Tibial nerve (tissue), 4 donors: ENCODE data around the gene AGMO. TPM values are rescaled to one million over a fixed set of nuclear protein-coding genes. Genes with fewer than 3 reads are reported as not detected.

Experiments
- DNase-seq, 2 donors: peaks; one replicate each; pipeline ENCODE4 v3.0.0-alpha.2; 2019; ENCODE audit warnings: low spot score in 2 of 2
- H3K27ac ChIP-seq, 4 donors: fragments of 200-600 bp; sonication (generic) in 3 of 4; one replicate each; pipeline ENCODE4 v1.5.1; 2017 to 2019; ENCODE audit warnings: mild to moderate bottlenecking in 1 of 4
- H3K27me3 ChIP-seq, 2 donors: fragments of 200-600 bp; sonication (generic) in 1 of 2; one replicate each; pipeline versions ENCODE4 v1.5.1 to v1.6.0; 2017 to 2019
- H3K36me3 ChIP-seq, 3 donors: fragments of 200-600 bp; sonication (generic); one replicate each; pipeline ENCODE4 v1.5.1; 2018 to 2019
- H3K4me1 ChIP-seq, 4 donors: fragments of 200-600 bp; sonication (generic) in 3 of 4; one replicate each; pipeline ENCODE4 v1.5.1; 2017 to 2019
- H3K4me3 ChIP-seq, 4 donors: fragments of 200-600 bp; sonication (generic) in 3 of 4; one replicate each; pipeline ENCODE4 v1.5.1; 2017 to 2019; ENCODE audit warnings: mild to moderate bottlenecking in 1 of 4, moderate library complexity in 1 of 4
- H3K9me3 ChIP-seq, 4 donors: fragments of 200-600 bp; sonication (generic) in 3 of 4; one replicate each; pipeline ENCODE4 v1.5.1; 2017 to 2019
- CTCF ChIP-seq, 5 experiments: fragments of 200-600 bp in 3 of 5; fragments of 450-650 bp in 2 of 5; sonication (generic) in 3 of 5; IDR thresholded peaks; one replicate each; pipeline ENCODE4 v1.5.1; 2016 to 2019; ENCODE audit warnings: antibody characterized with exemption in 5 of 5, mild to moderate bottlenecking in 3 of 5, moderate library complexity in 2 of 5
- EP300 ChIP-seq, 2 donors: sonication (generic); formaldehyde crosslinking; IDR thresholded peaks; one replicate each; pipeline ENCODE4 v1.6.1; 2017; ENCODE audit warnings: antibody characterized with exemption in 2 of 2, mild to moderate bottlenecking in 1 of 2
- POLR2A ChIP-seq, 2 donors: fragments of 450-650 bp; IDR thresholded peaks; one replicate each; pipeline ENCODE4 v1.6.1; 2017; ENCODE audit warnings: antibody characterized with exemption in 2 of 2, mild to moderate bottlenecking in 2 of 2, moderate library complexity in 2 of 2
- WGBS, 2 donors: methylation state at CpG; one replicate each; pipeline ENCODE4 v1.1.5; 2018; 5-methylcytosine and 5-hydroxymethylcytosine counted together
- total RNA-seq, 4 donors: library from RNA; depleted of rRNA; stranded (reverse); fragments of >200 nt; gene quantifications; one replicate each; pipeline ENCODE4 v1.1.0, GENCODE V29; 2016

Gene AGMO
- total RNA-seq, 4 donors from 2014 or later, result 2.4 to 14.0 (median 6.5) TPM

GRCh38 chr7:15441915-15442314, 119.9 kb downstream of the AGMO start:
- H3K4me1 ChIP-seq, result peaks cover 0 to 4% (median 0%) of the 10 kb centered on the region in 4 donors
- no peaks in the 10 kb centered on the region for H3K36me3 ChIP-seq
- H3K27me3 ChIP-seq, result no peaks in the 10 kb centered on the region
- WGBS, 2 donors, result 58 to 71% methylated on average over 1 of the region's 1 CpG
- DNase-seq, result no peak
- no peak overlapping the region for H3K4me3 ChIP-seq
- H3K27ac ChIP-seq, result no peak overlapping the region
- H3K9me3 ChIP-seq, result no peaks in the 10 kb centered on the region
- no peak for TF ChIP-seq POLR2A (IDR thresholded peaks at IDR 0.05)
- no peak for TF ChIP-seq CTCF (IDR thresholded peaks at IDR 0.05)
- TF ChIP-seq EP300 (IDR thresholded peaks at IDR 0.05), result no peak

- no peak for DNase-seq
- H3K27me3 ChIP-seq, result no peaks in the 10 kb centered on the region
- H3K4me3 ChIP-seq, result no peak overlapping the region
- H3K4me1 ChIP-seq, result no peaks in the 10 kb centered on the region
- no peaks in the 10 kb centered on the region for H3K9me3 ChIP-seq
- no peaks in the 10 kb centered on the region for H3K36me3 ChIP-seq
- TF ChIP-seq CTCF (IDR thresholded peaks at IDR 0.05), result no peak
- TF ChIP-seq EP300 (IDR thresholded peaks at IDR 0.05), result no peak
- TF ChIP-seq POLR2A (IDR thresholded peaks at IDR 0.05), result no peak
- 91 to 95% methylated on average over 3 of the region's 3 CpGs for WGBS, 2 donors
- no peak overlapping the region for H3K27ac ChIP-seq
Observed at GRCh38 chr7:15440482-15440881, 121.3 kb downstream of the AGMO start.

- Histone ChIP-seq H3K27me3 (no peaks in the 10 kb centered on the region), H3K4me3 (no peak overlapping the region), H3K4me1 (no peaks in the 10 kb centered on the region), H3K9me3 (no peaks in the 10 kb centered on the region), H3K36me3 (no peaks in the 10 kb centered on the region), H3K27ac (no peak overlapping the region)
- TF ChIP-seq POLR2A (IDR thresholded peaks at IDR 0.05) (no peak), EP300 (IDR thresholded peaks at IDR 0.05) (no peak), CTCF (IDR thresholded peaks at IDR 0.05) (no peak)
- no peak for DNase-seq
- WGBS, 2 donors, result 63 to 72% methylated on average over 2 of the region's 2 CpGs
Observed at GRCh38 chr7:15439853-15440252, 122.0 kb downstream of the AGMO start.

- TF ChIP-seq CTCF (IDR thresholded peaks at IDR 0.05), result no peak
- no peak for TF ChIP-seq EP300 (IDR thresholded peaks at IDR 0.05)
- TF ChIP-seq POLR2A (IDR thresholded peaks at IDR 0.05), result no peak
- H3K4me1 ChIP-seq, result peaks cover 0 to 5% (median 0%) of the 10 kb centered on the region in 4 donors
- H3K27me3 ChIP-seq, result no peaks in the 10 kb centered on the region
- no peak overlapping the region for H3K4me3 ChIP-seq
- 20 to 32% methylated on average over 1 of the region's 1 CpG for WGBS, 2 donors
- no peak overlapping the region for H3K27ac ChIP-seq
- H3K36me3 ChIP-seq, result no peaks in the 10 kb centered on the region
- DNase-seq, result no peak
- H3K9me3 ChIP-seq, result no peaks in the 10 kb centered on the region
Observed at GRCh38 chr7:15433151-15433550, 128.7 kb downstream of the AGMO start.

- no peaks in the 10 kb centered on the region for H3K36me3 ChIP-seq
- no peak for TF ChIP-seq CTCF (IDR thresholded peaks at IDR 0.05)
- no peak for TF ChIP-seq EP300 (IDR thresholded peaks at IDR 0.05)
- no peak for TF ChIP-seq POLR2A (IDR thresholded peaks at IDR 0.05)
- H3K4me3 ChIP-seq, result no peak overlapping the region
- 90 to 93% methylated on average over 1 of the region's 1 CpG for WGBS, 2 donors
- no peaks in the 10 kb centered on the region for H3K27me3 ChIP-seq
- H3K4me1 ChIP-seq, result peaks cover 0 to 5% (median 0%) of the 10 kb centered on the region in 4 donors
- no peak overlapping the region for H3K27ac ChIP-seq
- DNase-seq, result no peak
- H3K9me3 ChIP-seq, result no peaks in the 10 kb centered on the region
Observed at GRCh38 chr7:15430911-15431310, 130.9 kb downstream of the AGMO start.
